ENCODE results near the gene LHX4. TPM values are rescaled to one million over a fixed set of nuclear protein-coding genes. Genes with fewer than 3 reads are reported as not detected.
A peak's percentile ranks its signal among the peaks of the same experiment; 100 is the strongest.

The LHX4 gene
- total and polyA plus RNA-seq, 2 of the 13 experiments (the other 11 are each of a cell fraction or from before 2014, with no cell fraction given), result 0.03 to 0.07 TPM

DNA sequence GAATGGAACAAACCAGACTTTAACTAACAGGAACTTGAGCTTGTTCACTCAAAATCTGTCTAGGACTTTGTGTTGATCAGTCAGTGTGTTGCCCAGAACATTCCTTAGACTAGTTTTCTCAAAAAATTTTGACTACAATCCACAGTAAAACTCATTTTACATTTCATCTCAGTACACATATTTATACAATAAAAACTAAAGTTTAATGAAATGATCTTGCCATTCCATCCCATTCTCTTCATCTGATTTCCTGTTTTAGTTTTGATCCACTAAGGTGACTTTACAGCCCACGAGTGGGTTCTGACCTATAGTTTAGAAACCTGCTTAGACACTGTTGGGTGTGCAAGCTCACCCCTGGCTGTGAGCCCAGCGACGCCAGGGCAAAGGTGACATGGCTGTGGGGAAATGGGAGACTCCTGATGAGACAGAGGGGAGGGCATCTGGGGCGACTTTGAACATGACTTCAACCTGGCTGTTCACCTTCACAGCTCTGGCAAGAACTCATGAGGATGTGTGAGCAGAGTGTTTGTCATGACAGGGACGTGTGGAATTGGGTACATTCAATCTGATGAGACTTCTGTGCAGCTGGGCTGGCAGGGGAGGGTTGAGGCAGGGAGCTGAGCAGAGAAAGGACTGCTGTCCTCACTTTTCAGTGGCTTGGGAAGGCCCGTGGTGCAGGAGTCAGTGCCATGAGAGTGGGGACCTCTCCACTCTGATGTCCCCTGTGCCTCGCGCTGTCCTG, 40.6 kb downstream of the LHX4 start (continued):
- TF ChIP-seq RARA (CRISPR knock-in tag; IDR thresholded peaks at IDR 0.05) (peak; percentile 90), PPARG (CRISPR knock-in tag; conservative IDR thresholded peaks at IDR 0.05) (peak; percentile 76), TBL1XR1 (IDR thresholded peaks at IDR 0.05; ENCODE audit: borderline replicate concordance, low read length, partially characterized antibody) (peak; percentile 93), ZBTB7A (CRISPR knock-in tag; IDR thresholded peaks at IDR 0.05) (no peak), ZNF577 (CRISPR knock-in tag; IDR thresholded peaks at IDR 0.05; ENCODE audit: borderline replicate concordance, low read depth) (no peak)
- TF ChIP-seq, protein P1, sequence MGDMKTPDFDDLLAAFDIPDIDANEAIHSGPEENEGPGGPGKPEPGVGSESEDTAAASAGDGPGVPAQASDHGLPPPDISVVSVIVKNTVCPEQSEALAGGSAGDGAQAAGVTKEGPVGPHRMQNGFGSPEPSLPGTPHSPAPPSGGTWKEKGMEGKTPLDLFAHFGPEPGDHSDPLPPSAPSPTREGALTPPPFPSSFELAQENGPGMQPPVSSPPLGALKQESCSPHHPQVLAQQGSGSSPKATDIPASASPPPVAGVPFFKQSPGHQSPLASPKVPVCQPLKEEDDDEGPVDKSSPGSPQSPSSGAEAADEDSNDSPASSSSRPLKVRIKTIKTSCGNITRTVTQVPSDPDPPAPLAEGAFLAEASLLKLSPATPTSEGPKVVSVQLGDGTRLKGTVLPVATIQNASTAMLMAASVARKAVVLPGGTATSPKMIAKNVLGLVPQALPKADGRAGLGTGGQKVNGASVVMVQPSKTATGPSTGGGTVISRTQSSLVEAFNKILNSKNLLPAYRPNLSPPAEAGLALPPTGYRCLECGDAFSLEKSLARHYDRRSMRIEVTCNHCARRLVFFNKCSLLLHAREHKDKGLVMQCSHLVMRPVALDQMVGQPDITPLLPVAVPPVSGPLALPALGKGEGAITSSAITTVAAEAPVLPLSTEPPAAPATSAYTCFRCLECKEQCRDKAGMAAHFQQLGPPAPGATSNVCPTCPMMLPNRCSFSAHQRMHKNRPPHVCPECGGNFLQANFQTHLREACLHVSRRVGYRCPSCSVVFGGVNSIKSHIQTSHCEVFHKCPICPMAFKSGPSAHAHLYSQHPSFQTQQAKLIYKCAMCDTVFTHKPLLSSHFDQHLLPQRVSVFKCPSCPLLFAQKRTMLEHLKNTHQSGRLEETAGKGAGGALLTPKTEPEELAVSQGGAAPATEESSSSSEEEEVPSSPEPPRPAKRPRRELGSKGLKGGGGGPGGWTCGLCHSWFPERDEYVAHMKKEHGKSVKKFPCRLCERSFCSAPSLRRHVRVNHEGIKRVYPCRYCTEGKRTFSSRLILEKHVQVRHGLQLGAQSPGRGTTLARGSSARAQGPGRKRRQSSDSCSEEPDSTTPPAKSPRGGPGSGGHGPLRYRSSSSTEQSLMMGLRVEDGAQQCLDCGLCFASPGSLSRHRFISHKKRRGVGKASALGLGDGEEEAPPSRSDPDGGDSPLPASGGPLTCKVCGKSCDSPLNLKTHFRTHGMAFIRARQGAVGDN (CRISPR knock-in tag; IDR thresholded peaks at IDR 0.05), result no peak; the same call in 1 of the 2 replicates
